ENCODE data around the gene DHPS.

DHPS gene

DNA sequence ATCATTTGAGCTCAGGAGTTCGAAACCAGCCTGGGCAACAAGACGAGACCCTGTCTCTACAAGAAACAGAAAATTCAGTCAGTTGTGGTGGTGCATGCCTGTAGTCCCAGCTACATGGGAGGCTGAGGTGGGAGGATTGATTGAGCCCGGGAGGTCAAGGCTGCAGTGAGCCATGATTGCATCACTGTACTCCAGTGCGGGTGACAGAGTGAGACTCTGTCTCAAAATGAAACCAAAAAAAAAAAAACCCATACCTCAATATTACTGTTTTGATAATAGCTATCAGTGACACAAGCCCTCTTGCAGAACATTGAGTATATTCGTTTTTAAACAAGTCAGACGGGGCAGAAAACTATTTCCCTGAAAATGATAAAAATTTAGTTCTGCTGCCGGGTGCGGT lies 54.7 kb downstream of the DHPS start:
- no peak for DNase-seq (ENCODE audit: low read depth)
- no peak overlapping the region for H3K4me3 ChIP-seq (ENCODE audit: control insufficient read depth, low read depth, low read length)
- TF ChIP-seq, protein P1, sequence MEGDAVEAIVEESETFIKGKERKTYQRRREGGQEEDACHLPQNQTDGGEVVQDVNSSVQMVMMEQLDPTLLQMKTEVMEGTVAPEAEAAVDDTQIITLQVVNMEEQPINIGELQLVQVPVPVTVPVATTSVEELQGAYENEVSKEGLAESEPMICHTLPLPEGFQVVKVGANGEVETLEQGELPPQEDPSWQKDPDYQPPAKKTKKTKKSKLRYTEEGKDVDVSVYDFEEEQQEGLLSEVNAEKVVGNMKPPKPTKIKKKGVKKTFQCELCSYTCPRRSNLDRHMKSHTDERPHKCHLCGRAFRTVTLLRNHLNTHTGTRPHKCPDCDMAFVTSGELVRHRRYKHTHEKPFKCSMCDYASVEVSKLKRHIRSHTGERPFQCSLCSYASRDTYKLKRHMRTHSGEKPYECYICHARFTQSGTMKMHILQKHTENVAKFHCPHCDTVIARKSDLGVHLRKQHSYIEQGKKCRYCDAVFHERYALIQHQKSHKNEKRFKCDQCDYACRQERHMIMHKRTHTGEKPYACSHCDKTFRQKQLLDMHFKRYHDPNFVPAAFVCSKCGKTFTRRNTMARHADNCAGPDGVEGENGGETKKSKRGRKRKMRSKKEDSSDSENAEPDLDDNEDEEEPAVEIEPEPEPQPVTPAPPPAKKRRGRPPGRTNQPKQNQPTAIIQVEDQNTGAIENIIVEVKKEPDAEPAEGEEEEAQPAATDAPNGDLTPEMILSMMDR (IDR thresholded peaks at IDR 0.05; ENCODE audit: control insufficient read depth, insufficient read depth, low read depth, low read length, missing control alignments), result no peak
